MCF 10A (cell line): Measurements from ENCODE around the gene CENPV. TPM values are rescaled to one million over a fixed set of nuclear protein-coding genes. Genes with fewer than 3 reads are reported as not detected.
"Not testable (repeated sequence)": the region's sequence is repeated elsewhere in the genome, so short reads cannot be mapped to it uniquely, and the experiment has no call there.

Source experiments
- BruUV-seq: library from RNA; stranded (reverse); fragments of 400-500 nt; replicated peaks from 2 replicates; lab custom pipeline; 2021; lab: Mats Ljungman, UMichigan
- CTCF ChIA-PET: fragments of 300-600 bp; sonication (Branson Sonifier 250); formaldehyde crosslinking; extraction: SDS; loops from one replicate; lab custom pipeline; 2021; ENCODE audit warnings: antibody characterized with exemption, inconsistent platforms; lab: Yijun Ruan, JAX
- POLR2A ChIA-PET: fragments of 300-600, 350-650 bp; sonication (Branson Sonifier 250); formaldehyde crosslinking; extraction: SDS; loops from one replicate; lab custom pipeline; 2020; ENCODE audit warnings: antibody characterized with exemption, inconsistent platforms; lab: Yijun Ruan, JAX
- DNase-seq: peaks from one replicate; pipeline ENCODE4 v3.0.0-alpha.2; 2018; ENCODE audit not compliant: unreplicated experiment
- H3K27ac Mint-ChIP-seq: one replicate; pipeline ENCODE4 v1.8.0; 2022; ENCODE audit warnings: mild to moderate bottlenecking, low read depth, mixed read lengths; ENCODE audit not compliant: unreplicated experiment
- H3K27me3 Mint-ChIP-seq: one replicate; pipeline ENCODE4 v1.8.0; 2022; ENCODE audit warnings: mixed read lengths; ENCODE audit not compliant: insufficient read depth, unreplicated experiment
- H3K36me3 Mint-ChIP-seq: one replicate; pipeline ENCODE4 v1.8.0; 2022; ENCODE audit warnings: mild to moderate bottlenecking, moderate library complexity, mixed read lengths; ENCODE audit not compliant: insufficient read depth, unreplicated experiment
- H3K4me1 Mint-ChIP-seq: one replicate; pipeline ENCODE4 v1.8.0; 2022; ENCODE audit warnings: mixed read lengths; ENCODE audit not compliant: insufficient read depth, unreplicated experiment
- H3K4me3 Mint-ChIP-seq: one replicate; pipeline ENCODE4 v1.8.0; 2022; ENCODE audit warnings: mild to moderate bottlenecking, moderate library complexity, mixed read lengths; ENCODE audit not compliant: unreplicated experiment
- H3K9me3 Mint-ChIP-seq: one replicate; pipeline ENCODE4 v1.8.0; 2022; ENCODE audit warnings: mixed read lengths; ENCODE audit not compliant: unreplicated experiment
- intact Hi-C: fragments of 100-400 bp; cut with micrococcal nuclease; formaldehyde crosslinking; loops from 2 replicates; pipeline ENCODE4 v1.14.1; 2022
- total RNA-seq: library from RNA; stranded (reverse); gene quantifications from 2 replicates; pipeline ENCODE4 v1.2.3, GENCODE V29; 2022
- TF ChIP-seq, protein P1 (sequence below): fragments of 200-600 bp; IDR thresholded peaks from one replicate; pipeline ENCODE4 v1.8.0; 2022; ENCODE audit warnings: antibody characterized with exemption, mild to moderate bottlenecking; ENCODE audit not compliant: unreplicated experiment

CENPV gene
- total RNA-seq, 1 experiment from 2014 or later, result 22.4 TPM

DNA sequence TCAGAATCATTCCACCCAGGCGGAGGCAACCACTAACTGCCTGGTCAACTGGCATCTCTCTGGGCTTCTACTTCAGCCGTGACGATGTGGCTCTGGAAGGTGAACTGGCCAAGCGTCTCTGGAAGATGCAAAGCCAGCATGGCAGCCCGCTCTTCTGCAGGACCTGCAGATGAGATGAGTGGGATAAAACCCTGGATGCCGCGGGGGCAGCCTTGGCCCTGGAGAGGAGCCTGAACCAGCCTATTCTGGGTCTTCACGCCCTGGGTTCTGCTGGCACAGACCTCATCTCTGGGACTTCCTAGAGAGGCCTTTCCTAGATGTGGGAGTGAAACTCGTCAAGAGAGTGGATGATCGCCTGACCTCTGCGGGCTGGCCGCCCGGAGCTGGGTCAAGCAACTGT, 38.2 kb upstream of the CENPV start:
- Mint-ChIP-seq H3K36me3 (no peaks in the 10 kb centered on the region), H3K4me3 (no peak overlapping the region), H3K27me3 (no peaks in the 10 kb centered on the region), H3K9me3 (no peaks in the 10 kb centered on the region), H3K27ac (no peak overlapping the region), H3K4me1 (peaks cover 4% of the 10 kb centered on the region)
- no peak for DNase-seq
- BruUV-seq, result no TSS peak
- ChIA-PET CTCF (no interaction called here), POLR2A (interaction anchor here (1.2 kb wide), 1 partner anchor 47 kb away, joined by 9 read pairs; no protein-coding TSS in a partner anchor)
- TF ChIP-seq, protein P1, sequence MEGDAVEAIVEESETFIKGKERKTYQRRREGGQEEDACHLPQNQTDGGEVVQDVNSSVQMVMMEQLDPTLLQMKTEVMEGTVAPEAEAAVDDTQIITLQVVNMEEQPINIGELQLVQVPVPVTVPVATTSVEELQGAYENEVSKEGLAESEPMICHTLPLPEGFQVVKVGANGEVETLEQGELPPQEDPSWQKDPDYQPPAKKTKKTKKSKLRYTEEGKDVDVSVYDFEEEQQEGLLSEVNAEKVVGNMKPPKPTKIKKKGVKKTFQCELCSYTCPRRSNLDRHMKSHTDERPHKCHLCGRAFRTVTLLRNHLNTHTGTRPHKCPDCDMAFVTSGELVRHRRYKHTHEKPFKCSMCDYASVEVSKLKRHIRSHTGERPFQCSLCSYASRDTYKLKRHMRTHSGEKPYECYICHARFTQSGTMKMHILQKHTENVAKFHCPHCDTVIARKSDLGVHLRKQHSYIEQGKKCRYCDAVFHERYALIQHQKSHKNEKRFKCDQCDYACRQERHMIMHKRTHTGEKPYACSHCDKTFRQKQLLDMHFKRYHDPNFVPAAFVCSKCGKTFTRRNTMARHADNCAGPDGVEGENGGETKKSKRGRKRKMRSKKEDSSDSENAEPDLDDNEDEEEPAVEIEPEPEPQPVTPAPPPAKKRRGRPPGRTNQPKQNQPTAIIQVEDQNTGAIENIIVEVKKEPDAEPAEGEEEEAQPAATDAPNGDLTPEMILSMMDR, result no peak
- intact Hi-C loops, result no loop called here

GRCh38 chr17:16386126-16386507, 32.8 kb upstream of the CENPV start:
- peaks cover 34% of the 10 kb centered on the region for H3K36me3 Mint-ChIP-seq
- POLR2A ChIA-PET, result interaction anchor here (0.6 to 0.7 kb wide), 2 partner anchors 46 to 183 kb away, joined by 3 read pairs; no protein-coding TSS in a partner anchor
- H3K27me3 Mint-ChIP-seq, DNase-seq, H3K9me3 Mint-ChIP-seq, H3K27ac Mint-ChIP-seq, BruUV-seq: not testable (repeated sequence)
- intact Hi-C loops, result loop anchor here (1.0 to 10.0 kb wide), 2 partner anchors 135 to 199 kb away; no protein-coding TSS in a partner anchor
- CTCF ChIA-PET, result interaction anchor here (0.5 to 2.1 kb wide), 11 partner anchors 15 to 148 kb away, joined by 3 to 18 read pairs (median 5); no protein-coding TSS in a partner anchor
- H3K4me3 Mint-ChIP-seq, result peak overlapping the region; percentile 66
- peaks cover 19% of the 10 kb centered on the region for H3K4me1 Mint-ChIP-seq

GRCh38 chr17:16384557-16384956, 31.3 kb upstream of the CENPV start:
- CTCF ChIA-PET, result interaction anchor here (1.3 to 2.1 kb wide), 4 partner anchors 21 to 137 kb away, joined by 4 to 18 read pairs (median 16); no protein-coding TSS in a partner anchor
- POLR2A ChIA-PET, result interaction anchor here (0.7 to 1.3 kb wide), 3 partner anchors 54 to 137 kb away, joined by 3 to 15 read pairs (median 5); no protein-coding TSS in a partner anchor
- TF ChIP-seq, protein P1, result no peak
- intact Hi-C loops, result loop anchor here (10.0 kb wide), 1 partner anchor 200 kb away; no protein-coding TSS in a partner anchor
- H3K9me3 Mint-ChIP-seq, result no peaks in the 10 kb centered on the region
- no peak overlapping the region for H3K4me3 Mint-ChIP-seq
- H3K27me3 Mint-ChIP-seq, result no peaks in the 10 kb centered on the region
- peak overlapping the region; percentile 16 for H3K27ac Mint-ChIP-seq
- H3K36me3 Mint-ChIP-seq, result peaks cover 43% of the 10 kb centered on the region
- H3K4me1 Mint-ChIP-seq, result peaks cover 24% of the 10 kb centered on the region
- no TSS peak for BruUV-seq
- DNase-seq, result no peak

DNA sequence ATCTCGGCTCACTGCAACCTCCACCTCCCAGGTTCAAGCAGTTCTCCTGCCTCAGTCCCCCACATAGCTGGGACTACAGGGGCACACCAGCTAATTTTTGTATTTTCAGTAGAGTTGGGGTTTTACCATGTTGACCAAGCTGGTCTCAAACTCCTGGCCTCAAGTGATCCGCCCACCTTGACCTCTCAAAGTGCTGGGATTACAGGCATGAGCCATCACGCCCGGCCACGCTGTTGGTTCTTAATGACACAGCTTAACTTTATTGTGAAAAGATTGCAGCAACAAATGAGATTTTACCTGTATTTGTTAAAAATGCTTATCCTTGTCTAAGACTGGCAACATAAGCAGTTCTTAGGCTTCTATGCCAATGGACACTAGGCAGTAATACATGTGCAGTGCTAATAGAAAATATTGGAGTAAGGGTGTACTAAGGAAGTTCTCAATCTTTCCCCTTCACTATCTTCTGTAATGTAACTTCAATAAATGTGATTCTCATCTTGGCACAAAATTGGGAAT, 30.6 kb upstream of the CENPV start:
- no peak for DNase-seq
- Mint-ChIP-seq H3K4me3 (peak overlapping the region; percentile 21), H3K36me3 (peaks cover 43% of the 10 kb centered on the region), H3K4me1 (peaks cover 26% of the 10 kb centered on the region), H3K27ac (peak overlapping the region; percentile 16), H3K27me3 (no peaks in the 10 kb centered on the region), H3K9me3 (no peaks in the 10 kb centered on the region)
- intact Hi-C loops, result loop anchor here (10.0 kb wide), 1 partner anchor 201 kb away; no protein-coding TSS in a partner anchor
- TF ChIP-seq, protein P1, result no peak
- CTCF ChIA-PET, result interaction anchor here (1.1 to 3.8 kb wide), 4 partner anchors 20 to 138 kb away, joined by 3 to 18 read pairs (median 5); no protein-coding TSS in a partner anchor
- POLR2A ChIA-PET, result interaction anchor here (1.0 to 7.7 kb wide), 4 partner anchors 19 to 57 kb away, joined by 3 to 238 read pairs (median 24); no protein-coding TSS in a partner anchor
- no TSS peak for BruUV-seq
